Posterior cingulate gyrus (tissue), 11 donors: ENCODE results near the gene GFPT1.

Experiments used
- DNase-seq, 10 donors: peaks; one replicate each; pipeline versions ENCODE4 v3.0.0 to v3.0.0-alpha.2; 2020 to 2021; ENCODE audit warnings: mixed read lengths in 3 of 10
- intact Hi-C: fragments of 100-400 bp; cut with DNase I; formaldehyde crosslinking; loops from one replicate; pipeline ENCODE4 v1.15.1; 2023

The GFPT1 gene

DNA sequence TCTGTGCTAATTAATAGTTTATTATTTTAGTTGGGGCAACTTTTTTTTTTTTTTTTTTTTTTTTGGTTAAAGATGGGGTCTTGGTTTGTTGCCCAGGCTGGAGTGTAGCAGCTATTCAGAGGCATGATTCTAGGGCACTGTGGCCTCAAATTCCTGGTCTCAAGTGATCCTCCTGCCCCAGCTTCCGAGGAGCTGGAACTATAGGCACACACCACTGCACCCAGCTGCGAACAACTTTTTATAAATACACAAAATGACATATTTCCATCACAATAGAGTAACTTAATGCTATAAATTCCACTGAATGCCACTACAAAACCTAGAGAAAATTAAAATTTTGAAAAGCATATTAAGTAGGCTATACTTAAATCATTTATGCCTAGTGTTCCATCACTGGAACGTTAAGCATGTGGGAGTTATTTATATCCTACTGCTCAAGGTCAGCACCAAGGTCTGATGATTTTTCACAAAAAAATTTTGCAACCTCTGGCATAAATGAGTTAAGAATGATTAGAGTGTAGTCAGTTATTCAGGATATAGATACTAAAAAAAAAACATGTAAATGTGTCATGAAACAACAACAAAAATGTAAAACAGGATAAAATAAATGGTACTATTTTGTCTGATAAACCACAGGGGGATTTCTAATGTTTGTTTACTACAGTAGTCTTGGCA, 46.8 kb downstream of the GFPT1 start:
- DNase-seq: no peak
- intact Hi-C loops: no loop called here

DNA sequence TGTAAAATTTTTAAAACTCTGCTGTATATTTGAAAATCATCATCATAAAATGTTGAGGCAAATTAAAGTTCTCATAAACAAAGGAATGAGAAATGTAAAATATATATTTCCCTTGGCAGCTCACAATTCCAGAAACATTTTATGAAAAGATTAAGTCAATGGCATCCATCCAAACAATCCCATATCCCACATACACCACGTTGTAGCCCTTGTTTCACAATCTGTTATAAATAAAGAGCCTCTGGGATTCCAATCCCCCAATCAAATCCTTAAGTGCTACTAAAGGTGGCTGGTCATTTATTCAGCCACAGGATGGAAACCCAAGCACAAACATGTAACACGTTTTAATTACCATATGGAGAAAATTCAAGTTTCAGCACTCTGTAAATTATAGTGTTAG, 51.7 kb downstream of the GFPT1 start:
- intact Hi-C loops: no loop called here
- no peak for DNase-seq

DNA sequence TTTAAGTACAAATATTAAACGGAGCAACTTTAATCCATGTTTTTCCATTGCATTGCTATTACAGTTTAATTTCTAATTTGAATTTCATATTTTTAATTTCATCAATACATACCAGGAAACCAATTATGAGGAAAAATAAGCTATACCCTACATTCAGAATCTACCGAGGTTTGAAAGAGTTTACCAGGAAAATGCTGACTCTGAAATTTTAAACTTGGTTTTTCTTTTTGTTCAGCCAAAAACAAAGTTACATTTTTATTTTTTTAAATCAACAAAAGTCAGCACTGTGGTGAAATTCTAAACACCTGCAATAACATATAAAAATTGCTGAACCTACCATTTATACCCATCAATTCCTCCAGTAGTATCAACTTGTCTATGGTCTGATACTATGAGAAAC, 53.7 kb downstream of the GFPT1 start:
- no peak for DNase-seq

DNA sequence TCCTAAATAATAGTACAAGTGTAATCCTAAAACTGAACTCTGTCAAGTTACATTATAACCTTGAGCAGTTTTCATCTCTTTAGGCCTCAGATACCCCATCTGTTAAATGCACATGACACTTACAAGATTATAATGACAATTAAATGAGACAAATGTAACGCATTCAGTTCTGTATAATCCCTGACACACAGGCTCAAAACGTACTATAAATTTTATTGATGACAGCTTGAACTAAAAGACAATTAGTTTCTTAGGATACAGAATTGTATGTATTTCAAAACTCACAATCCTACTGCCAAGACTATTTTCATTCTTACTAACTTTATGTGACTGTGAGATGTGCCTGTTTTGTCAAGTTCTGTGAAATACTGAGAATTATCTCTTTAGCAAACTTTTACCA, 56.2 kb downstream of the GFPT1 start:
- intact Hi-C loops: no loop called here

More for the DNA sequence above, 53.7 kb downstream of the GFPT1 start:
- intact Hi-C loops: no loop called here

DNA sequence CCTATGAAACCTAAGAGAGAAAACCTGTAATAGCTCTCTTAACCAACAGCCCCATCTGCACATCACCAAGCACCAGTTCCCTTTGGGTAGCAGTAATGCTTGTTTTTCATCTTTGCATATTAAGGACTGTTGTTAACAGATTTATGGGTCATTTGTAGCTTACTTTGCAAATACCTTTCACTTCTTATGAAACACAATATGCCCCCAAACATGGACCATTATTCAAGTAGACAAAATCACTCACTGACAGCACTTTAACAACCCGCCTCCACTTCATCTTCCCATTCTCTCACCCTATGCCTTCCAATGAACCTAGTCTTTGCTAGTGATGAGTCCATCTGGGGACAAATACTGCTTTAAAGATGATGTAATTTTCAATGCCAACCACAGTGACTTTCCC, 64.4 kb downstream of the GFPT1 start:
- intact Hi-C loops: no loop called here
- DNase-seq: no peak

More for the DNA sequence above, 56.2 kb downstream of the GFPT1 start:
- DNase-seq: no peak

DNA sequence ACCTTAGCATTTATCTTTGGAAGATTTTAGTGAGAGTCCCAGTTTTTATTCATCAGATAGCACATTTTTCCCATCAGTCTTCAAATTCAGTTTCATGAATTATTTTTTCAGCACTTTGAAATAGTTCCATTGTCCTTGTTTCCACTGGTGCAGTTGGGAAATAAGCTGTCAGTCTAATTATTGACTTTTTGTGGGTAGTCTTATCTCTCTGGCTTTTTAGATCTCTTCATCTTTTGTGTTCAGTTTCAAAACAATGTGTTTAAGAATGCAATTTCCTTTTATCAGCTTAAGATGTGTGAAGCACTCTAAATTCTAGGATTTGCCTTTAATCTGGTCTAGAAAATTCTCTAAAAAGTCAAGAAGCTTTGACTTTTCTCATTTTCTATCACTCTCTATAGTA, 70.5 kb downstream of the GFPT1 start:
- no peak for DNase-seq
- intact Hi-C loops: no loop called here

DNA sequence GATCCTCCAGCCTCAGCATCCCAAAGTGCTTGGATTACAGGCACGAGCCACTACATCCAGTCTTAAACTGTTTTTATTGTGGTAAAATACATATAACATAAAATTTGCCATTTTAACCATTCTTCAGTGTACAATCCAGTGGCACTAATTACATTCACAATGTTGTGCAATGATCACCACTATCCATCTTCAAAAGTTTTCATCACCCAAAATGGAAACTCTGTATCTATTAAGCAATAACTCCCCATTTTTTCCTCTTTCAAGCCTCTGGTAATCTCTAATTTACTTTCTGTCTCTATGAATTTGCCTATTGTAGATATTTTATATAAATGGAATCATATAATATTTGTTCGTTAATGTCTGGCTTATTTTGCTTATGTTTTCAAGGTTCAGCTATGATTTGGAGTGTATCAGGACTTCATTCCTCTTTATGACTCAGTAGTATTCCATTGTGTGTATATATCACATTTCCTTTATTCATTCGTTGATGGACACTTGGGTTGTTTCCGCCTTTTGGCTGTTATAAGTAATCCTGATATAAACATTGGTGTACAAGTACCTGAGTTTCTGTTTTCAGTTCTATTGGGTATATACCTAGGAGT, 71.8 kb downstream of the GFPT1 start:
- intact Hi-C loops: no loop called here
- no peak for DNase-seq

DNA sequence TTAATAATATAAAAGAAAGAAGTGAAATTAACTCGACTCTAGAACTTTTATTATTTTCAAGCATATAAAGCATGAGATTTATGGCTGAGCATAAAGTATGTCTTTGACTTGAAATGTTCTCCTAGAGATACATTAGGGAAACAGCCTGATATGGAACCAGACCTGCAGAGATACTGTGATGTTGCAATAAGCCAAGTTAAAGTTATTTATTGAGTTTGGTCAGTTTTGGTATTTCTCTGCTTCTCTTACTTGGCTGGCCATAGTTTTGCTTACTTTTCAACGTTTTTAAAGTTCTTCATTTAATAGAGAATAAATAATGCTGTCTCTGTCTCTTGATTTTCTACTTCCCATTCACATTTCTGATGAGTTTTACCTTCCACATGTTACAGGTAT, 76.0 kb downstream of the GFPT1 start:
- no peak for DNase-seq
- intact Hi-C loops: no loop called here

DNA sequence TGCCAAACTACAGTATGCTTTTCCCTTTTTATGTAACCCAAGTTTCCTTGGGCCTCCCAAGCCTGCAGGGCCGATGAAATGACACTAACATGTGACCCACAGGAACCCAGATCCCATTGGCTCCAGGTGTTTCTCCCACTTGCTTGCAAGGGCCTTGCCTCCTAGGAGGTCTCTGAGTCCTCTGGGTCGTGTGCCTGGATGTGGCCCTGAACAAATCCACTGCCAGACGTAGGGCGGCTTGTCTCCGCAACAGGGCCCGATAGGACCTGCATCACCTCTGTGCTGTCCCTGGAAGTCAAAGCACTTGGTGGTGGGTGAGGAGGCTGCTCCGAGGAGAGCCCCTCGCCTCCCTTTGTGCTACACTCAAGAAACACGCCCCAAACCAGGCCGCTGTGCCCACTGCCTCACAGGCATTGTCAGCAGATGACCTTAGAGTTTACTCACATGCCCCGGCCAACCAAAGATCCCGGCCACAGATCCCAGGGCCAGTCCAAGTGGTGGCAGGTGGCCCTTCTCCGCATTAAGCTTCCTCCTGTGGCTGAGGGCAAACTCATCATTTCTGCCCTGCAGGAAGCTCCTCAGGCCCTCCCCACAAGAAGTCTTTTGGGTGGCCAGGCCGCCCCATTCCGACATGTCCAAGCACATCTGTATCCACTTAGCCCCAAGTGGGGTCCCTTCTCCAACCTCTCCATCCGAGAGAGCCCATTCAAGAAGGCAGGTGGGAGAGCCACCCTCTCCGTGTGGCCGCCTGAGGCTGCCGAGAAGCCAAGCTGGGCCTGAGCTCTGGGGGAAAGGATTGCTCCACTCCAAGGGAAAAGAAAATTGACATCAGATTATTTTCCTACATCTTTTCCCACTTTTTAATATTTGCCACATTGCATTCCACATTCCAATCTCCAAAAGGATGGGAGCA, 76.7 kb downstream of the GFPT1 start:
- DNase-seq: no peak
- intact Hi-C loops: no loop called here

DNA sequence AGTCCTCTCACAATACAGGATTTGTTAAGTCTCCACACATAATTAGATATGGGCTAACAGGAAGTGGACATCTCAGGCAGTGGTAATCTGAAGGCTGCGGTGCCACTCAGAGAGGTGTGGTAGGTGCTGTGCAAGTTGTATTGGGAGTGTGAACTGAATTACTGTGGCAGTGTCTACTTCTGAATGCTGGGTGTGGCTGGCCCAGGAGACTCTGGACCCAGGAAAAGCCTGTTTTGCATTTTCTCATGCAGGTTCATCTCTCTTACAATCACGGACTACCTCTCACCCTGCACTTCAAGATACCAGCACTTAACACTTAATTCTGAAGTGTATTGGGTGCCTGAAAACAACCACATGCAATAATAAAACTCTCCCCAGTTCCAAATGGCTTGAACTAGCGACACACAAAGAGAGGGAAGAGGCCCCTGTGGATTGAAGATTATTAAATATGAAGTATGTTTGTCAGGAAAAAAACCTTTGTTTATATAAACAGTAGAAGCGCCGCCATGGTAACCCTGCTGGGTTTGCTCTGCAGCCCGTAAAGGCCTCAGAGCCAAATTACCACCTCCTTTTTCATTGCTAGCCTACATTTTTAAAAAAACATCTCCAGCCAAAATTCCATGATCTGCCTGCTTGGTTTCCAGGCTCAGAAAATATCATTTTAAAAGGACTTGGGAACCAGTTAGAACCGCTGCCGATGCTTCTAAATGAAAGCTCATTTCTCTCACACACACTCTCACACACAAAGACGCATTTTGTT, 77.5 kb downstream of the GFPT1 start:
- intact Hi-C loops: loop anchor here (5.0 kb wide), 1 partner anchor 282 kb away; no protein-coding TSS in a partner anchor
- DNase-seq: no peak

DNA sequence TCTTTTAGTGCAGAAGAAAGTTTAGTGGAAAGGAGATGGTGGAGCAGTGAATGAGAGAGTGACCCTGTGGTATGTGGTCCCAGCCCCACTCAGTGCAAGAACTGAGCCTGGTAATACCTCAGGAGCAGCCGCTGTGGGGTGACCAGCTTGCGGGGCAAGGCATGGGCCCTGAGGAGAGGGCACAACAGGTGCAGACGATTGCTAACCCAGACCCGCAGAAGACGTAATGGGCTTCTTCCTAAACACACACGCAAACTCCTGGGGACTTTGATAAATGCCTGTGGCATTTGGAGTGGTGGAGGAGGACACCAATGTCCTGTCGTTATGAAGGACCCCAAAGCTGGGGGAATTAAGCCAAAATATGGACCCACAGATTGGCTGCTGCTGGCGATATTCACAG, 78.7 kb downstream of the GFPT1 start:
- intact Hi-C loops: loop anchor here (5.0 kb wide), 1 partner anchor 281 kb away; no protein-coding TSS in a partner anchor
- peak in 1 of 10 donors; percentile 72 for DNase-seq

DNA sequence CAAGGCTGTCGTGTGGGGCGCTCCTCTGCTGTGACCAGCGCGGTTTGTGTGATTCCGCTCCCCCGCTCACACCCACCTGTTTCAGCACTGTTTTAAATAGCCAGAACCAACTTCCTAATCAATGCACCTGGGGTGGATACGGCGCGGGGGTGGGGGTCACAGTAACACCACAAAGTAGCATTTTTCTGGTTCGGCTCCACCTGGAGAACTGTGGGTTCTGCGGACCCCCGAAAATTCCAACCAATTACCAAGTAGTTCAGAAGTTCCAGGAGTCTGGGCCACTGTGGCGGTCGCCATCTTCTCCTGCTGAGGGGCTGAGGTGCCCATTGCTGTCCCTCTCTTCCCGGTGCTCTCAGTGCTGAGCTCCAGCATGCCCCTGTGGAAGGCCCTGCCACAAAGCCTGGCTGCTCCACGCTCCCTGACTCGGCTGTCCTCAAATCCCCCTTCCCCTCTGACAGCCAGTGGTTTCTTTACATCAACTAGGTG, 79.4 kb downstream of the GFPT1 start:
- DNase-seq: peak in 1 of 10 donors; percentile 75
- intact Hi-C loops: loop anchor here (1.0 to 5.0 kb wide), 3 partner anchors 280 to 364 kb away; partner anchors contain the start of gene ANTXR1

DNA sequence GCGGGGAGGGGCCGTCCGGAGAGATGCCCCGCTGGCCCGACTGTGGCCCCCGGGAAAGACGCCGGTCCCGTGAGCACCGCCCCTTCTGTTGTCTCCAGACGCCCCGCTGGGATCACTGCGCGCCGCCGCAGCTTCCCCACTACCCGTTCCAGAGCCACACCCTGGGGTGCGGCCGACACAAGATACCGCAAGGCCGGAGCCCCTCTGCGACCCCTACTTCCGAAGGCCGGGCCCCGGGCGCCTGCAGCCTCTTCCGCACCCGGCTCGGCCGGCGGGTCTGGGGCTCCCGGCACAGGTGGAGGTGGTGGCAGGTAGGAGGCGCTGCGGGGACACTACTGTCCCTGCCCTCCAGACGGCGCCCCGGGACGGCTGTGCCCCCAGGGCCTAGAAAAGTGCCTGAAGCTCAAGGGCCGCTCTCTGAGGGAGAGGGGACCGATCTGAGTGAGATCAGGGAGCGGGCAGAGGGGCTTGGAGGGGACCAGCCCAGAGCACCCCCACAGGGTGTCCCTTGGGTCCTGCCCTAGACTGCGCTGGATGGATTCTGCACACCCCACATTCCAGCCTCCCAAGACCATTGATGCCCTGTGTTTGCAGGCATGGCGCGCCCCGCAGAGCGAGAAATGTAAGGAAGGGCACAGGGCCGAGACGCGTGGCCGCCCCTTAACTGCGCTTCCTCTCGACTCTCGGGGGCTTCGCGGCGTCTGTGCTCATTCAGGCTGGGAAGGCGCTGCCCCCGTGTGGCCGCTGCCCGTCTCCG, 80.0 kb downstream of the GFPT1 start:
- intact Hi-C loops: loop anchor here (1.0 to 5.0 kb wide), 3 partner anchors 280 to 364 kb away; partner anchors contain the start of gene ANTXR1
- DNase-seq: peak; percentile 59 to 97 (median 80)

DNA sequence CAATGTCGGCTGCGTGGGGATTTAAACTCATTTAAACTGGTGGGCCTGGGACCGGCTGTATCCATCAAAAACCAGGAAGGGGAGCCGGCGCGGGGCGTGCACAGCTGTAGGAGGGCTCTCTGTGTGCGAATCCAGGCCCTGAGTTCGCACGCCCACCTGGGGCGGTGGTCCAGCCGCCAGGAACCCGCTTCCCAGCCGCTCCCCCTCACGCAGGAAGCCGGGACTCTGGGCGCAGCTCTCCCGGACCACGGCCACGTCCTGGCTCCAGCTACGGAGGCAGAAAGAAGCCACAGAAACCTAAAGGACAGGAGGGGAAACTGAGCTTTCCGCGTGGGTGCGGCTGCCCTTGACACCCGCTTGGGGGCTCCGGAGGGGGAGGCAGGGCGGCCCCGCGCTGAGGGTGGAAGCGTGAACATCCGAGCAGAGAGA, 80.6 kb downstream of the GFPT1 start:
- intact Hi-C loops: loop anchor here (2.0 to 5.0 kb wide), 2 partner anchors 279 to 294 kb away; partner anchors contain the start of gene ANTXR1
- peak in 2 of 10 donors; percentile 62 to 80 for DNase-seq

DNA sequence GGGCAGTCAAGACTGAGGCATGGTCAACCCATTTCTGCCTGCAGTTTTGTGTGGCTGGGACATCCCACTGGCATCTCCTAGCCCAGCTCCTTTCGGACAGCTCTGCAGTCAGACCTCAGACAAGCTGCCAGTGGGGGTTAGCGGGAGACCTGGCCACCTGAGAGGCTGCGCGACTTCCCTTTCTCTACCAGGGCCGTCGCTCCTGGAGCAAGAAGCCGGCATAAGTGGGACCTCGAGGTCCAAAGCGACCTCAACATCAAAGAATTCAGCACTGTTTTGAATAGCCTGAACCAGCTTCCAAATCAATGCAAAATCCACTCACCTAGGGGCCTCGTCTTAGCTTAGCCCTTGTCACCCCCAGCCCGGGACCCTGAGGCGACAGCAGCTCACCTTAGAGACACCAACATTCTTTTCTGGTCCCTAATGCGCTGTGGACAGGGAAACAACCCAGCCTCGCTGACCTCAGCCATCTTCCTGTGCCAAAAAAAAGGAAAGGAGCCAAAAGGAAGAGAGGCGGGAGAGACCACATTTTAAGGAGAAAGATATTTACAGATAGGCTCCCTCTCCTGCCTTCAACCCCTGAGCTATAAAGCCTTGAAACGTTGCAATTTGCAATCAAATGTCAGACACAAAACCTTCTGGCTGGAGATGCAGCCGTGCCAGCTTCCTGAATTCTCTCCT, 81.2 kb downstream of the GFPT1 start:
- peak in 1 of 10 donors; percentile 77 for DNase-seq
- intact Hi-C loops: loop anchor here (2.0 to 5.0 kb wide), 2 partner anchors 279 to 293 kb away; partner anchors contain the start of gene ANTXR1

DNA sequence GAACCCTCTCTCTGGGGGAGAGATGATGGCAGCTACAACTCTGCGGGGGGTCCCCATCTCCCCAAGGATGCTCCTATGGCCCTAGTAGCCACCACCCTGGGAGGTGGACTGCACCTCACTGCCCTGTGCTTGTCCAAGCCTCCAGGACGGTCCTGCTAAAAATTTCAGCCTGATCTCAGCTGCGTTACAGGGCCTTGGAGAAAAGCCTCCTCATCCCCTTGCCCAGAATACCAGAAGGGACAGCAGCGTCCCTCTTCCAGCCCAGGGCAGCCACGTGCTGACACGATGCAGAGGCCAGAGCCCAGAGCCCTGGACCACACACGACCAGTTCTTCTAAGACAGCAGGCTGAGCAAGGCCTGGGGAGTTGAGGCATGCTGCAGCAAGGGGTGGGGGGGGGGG, 81.9 kb downstream of the GFPT1 start:
- intact Hi-C loops: loop anchor here (5.0 kb wide), 1 partner anchor 278 kb away; no protein-coding TSS in a partner anchor
- no peak for DNase-seq

DNA sequence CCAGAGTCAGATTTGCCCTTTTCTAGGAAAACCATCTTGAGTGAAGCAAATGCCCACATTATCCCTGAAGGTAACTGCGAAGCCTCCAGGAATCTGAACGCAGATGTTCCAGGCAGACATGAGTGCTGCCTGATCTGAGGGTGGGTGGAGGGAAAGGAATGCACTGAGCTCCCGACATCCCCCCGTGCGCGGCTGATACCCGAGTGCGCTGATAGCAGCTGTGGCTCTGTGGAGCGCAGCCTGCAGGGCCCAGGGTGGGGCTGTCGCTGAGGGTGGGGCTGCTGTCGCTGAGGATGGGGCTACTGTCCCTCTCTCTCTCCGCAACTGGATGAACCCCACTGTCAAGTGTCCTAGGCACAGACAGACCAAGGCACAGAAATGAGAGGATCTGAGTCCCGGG, 82.4 kb downstream of the GFPT1 start:
- no peak for DNase-seq

DNA sequence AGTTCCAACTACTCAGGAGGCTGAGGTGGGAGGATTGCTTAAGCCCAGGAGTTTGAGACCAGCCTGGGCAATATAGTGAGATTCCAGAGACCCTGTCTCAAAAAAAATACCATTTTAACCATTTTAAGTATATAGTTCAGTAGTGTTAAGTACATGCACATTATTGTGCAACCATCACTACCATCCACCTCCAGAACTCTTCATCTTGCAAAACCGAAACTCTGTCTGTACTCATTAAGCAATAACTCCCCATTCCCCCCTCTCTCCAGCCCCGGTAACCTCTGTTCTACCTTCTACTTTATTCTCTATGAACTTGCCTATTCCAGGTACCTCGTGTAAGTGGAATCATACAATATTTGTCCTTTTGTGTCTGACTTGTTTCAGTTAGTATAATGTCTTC, 86.4 kb downstream of the GFPT1 start:
- no peak for DNase-seq
- intact Hi-C loops: no loop called here

More for the DNA sequence above, 82.4 kb downstream of the GFPT1 start:
- intact Hi-C loops: loop anchor here (5.0 kb wide), 1 partner anchor 277 kb away; no protein-coding TSS in a partner anchor
